DND-41 (cell line): ENCODE data around the gene NDUFC1.

Source experiments
- EZH2 ChIP-seq: IDR thresholded peaks from 3 replicates; pipeline ENCODE4 v1.6.1; 2012; ENCODE audit warnings: borderline replicate concordance, low read depth, mild to moderate bottlenecking, moderate library complexity, low read length, inconsistent platforms; ENCODE audit not compliant: severe bottlenecking
- TF ChIP-seq, protein P1 (sequence below): IDR thresholded peaks from 2 replicates; pipeline ENCODE4 v1.5.1; 2012; ENCODE audit warnings: borderline replicate concordance, low read length, moderate library complexity, mild to moderate bottlenecking; ENCODE audit not compliant: poor library complexity, severe bottlenecking; ENCODE audit errors: extremely low read depth

DNA sequence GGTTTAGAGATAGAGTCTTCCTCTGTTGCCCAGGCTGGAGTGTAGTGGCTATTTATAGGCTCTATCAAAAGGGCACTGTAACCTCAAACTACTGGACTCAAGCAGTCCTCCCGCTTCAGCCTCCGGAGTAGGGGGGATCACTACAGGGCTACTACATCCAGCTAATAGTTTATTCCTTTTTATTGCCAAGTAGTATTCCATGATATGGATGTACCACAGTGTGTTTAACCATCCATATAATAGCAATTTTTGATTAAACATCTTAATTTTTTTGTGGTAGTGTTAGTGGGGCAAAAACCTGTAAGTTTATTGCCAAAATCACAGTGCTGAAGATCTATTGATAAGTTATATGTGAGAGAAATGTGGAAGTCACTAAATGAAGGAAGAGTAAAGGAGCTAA lies 2.6 kb upstream of the NDUFC1 start:
- TF ChIP-seq EZH2: no peak
- TF ChIP-seq, protein P1, sequence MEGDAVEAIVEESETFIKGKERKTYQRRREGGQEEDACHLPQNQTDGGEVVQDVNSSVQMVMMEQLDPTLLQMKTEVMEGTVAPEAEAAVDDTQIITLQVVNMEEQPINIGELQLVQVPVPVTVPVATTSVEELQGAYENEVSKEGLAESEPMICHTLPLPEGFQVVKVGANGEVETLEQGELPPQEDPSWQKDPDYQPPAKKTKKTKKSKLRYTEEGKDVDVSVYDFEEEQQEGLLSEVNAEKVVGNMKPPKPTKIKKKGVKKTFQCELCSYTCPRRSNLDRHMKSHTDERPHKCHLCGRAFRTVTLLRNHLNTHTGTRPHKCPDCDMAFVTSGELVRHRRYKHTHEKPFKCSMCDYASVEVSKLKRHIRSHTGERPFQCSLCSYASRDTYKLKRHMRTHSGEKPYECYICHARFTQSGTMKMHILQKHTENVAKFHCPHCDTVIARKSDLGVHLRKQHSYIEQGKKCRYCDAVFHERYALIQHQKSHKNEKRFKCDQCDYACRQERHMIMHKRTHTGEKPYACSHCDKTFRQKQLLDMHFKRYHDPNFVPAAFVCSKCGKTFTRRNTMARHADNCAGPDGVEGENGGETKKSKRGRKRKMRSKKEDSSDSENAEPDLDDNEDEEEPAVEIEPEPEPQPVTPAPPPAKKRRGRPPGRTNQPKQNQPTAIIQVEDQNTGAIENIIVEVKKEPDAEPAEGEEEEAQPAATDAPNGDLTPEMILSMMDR: no peak
